ENCODE measurements around the gene ESYT2.

The ESYT2 gene

GRCh38 chr7:158760936-158761335 is 68.4 kb downstream of the ESYT2 start:
- no peak for DNase-seq

GRCh38 chr7:158760445-158760764 is 68.9 kb downstream of the ESYT2 start:
- no peak for DNase-seq

- DNase-seq = no peak
Observed at GRCh38 chr7:158759749-158760444, 69.4 kb downstream of the ESYT2 start.

DNA sequence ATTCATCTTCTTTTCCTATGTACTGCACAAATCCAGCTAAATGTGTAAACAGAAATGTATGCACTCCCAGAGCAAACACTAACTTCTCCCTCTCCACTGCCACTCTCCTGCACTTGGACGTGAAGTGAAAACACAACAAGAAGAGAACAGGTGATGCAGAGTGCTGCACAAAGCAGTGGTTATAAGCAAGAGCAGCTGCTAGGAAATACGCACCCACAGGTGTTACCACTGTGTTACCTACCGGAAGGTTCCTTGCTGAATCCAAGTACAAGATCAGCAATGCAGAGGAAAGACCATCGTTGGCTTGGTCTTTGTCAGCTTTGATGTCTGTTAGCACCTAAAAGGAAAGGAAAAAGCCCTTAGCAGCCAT is 70.1 kb downstream of the ESYT2 start:
- no peak for DNase-seq

DNA sequence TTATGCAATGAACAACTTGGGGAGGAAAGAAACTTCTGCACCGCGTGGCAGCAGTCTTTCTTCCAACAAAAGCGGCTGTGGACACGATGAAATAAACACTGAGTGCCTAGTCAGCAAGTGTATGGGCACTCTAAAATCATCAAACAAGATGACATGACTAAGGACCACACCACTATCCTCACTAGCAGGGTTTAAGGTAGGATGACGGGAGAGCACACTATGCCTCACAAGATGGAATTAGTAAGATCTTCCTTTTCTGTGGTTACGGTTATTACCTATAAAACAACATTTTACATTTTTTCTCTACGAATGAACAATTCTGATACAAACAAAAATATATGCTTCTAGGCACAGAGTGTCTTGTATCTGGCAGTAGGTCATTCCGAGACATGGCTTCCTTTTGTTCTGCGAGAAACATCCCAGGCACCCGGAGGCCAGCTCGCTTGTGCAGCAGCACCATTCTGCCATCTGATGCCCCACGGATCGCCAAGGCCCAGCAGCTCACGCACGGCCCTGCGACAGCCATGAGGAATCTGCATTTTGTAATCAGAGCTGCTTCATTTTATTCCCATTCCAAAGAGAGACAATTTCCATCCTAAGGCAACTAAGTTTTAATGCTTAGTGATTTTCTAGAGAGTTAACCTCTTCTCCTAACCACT is 70.6 kb downstream of the ESYT2 start:
- DNase-seq = no peak

GRCh38 chr7:158757404-158757989 is 71.8 kb downstream of the ESYT2 start:
- no peak for DNase-seq

- DNase-seq = no peak
Observed at GRCh38 chr7:158754746-158755444, 74.4 kb downstream of the ESYT2 start.

- DNase-seq = no peak
Observed at GRCh38 chr7:158753900-158754299, 75.4 kb downstream of the ESYT2 start.

DNA sequence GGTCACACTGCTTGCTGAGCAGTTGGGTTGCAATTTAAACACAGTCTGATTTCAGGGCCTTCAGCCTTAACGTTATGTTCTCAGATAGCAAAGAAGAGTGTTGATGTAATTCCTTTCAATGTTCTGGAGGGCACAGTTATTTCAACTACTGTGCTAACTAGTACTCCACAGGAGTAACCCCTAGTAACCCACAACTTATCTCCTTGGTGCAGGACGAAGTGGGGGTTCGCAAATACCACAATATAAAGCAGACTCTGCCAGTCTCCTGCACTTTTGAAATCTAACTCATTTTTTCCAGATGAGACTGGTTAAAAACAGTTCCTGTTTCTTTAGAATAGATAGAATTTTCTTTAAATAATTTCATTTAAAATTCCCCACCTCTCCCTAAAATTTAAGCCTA is 77.6 kb downstream of the ESYT2 start:
- DNase-seq = no peak

GRCh38 chr7:158751199-158751598 is 78.1 kb downstream of the ESYT2 start:
- DNase-seq = no peak

DNA sequence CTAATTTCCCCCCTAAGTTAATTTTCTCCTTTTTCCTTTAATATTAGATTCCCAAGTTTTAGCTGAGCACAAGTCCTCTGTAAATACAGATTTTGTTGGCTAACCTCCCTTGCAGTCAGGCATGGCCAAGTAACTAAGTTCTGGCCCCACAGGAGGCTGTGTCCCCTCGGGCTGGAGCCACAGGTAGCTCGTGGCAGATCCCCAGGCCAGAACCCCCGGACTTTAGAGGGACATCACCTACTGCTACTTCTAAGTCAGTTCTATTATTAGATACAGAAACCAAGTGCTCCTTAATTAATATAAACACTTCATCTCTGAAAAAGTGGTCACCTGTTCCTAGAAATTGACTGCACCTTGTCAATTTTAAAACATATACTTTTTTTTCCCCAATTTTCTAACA is 78.6 kb downstream of the ESYT2 start:
- no peak for DNase-seq

DNA sequence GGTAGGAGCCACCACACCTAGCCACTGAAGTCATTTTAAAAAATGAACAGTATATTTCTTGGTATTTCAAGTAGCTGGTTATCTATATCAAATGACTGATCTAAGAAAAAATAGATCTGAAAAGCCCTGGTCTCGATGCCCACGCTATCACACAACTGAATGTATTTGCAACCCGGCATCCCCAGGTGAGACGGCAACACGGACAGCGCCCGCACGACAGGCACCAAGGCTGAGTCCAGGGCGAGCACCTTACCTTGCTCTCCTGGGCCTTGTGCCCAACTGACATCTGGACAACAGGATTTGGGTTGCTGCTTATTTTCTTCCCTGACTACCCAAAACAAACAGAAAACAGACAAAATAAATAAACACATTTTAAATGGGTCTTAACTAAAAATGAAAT is 79.9 kb downstream of the ESYT2 start:
- DNase-seq = no peak

- DNase-seq = no peak
Observed at GRCh38 chr7:158748335-158748734, 81.0 kb downstream of the ESYT2 start.

GRCh38 chr7:158747408-158747807 is 81.9 kb downstream of the ESYT2 start:
- no peak for DNase-seq

- DNase-seq = no peak
Observed at GRCh38 chr7:158746957-158747356, 82.4 kb downstream of the ESYT2 start.

GRCh38 chr7:158745057-158745715 is 84.1 kb downstream of the ESYT2 start:
- no peak for DNase-seq

DNA sequence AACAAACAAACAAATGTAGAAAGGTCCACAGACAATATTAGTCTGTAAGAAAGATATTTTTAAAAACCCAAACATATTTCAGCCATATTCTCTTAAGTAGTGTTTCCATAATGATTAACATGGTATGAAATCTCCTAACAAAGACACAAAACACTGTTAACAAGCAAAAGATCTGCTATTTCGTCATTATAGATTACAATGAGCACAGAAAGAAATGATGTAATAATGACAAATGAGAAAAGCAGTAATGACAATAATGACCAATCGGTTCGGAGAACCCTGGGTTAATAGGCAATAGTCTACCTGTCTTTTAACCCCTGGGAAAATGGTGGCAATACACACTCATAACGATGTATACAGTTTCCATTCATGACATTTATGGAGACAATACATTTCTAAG is 85.2 kb downstream of the ESYT2 start:
- DNase-seq = no peak

DNA sequence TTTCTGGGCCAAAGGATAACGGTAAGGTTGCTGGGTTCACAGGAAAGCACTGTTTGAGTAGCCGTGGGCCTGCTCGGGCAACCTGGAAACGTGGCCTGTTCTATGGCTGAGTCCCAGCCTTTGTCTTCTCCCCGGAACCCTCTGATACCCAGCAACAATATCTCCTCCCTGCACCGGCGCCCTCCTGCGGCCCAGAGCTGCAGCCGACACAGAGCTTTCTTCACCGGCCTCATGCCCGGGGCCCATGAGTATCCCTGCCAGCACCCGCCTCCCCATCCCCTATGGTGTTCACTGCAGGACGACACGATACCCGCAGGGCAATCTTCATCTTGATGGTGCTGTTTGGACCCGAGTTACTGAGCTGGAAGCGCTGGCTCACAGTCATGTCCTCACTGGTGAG is 86.1 kb downstream of the ESYT2 start:
- no peak for DNase-seq

- DNase-seq = no peak
Observed at GRCh38 chr7:158742065-158742821, 87.1 kb downstream of the ESYT2 start.

DNA sequence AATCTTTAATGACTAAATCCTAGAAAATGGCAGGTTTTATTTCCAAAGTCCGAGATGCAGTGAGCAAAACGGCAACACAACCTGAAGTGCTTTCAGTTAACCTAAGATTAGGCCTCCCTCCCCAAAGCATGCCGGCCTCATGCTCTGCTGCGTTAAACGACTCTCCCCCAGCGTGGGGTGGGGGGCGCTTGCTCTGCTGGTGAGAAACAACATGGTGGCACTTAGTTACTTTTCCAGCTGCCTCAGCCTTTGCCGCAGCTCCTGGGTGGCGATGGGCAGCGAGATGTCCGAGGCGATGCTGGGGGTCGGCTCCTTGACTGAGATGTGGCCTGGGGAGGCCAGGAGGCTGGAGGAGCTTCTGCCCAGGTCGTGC is 88.0 kb downstream of the ESYT2 start:
- no peak for DNase-seq

DNA sequence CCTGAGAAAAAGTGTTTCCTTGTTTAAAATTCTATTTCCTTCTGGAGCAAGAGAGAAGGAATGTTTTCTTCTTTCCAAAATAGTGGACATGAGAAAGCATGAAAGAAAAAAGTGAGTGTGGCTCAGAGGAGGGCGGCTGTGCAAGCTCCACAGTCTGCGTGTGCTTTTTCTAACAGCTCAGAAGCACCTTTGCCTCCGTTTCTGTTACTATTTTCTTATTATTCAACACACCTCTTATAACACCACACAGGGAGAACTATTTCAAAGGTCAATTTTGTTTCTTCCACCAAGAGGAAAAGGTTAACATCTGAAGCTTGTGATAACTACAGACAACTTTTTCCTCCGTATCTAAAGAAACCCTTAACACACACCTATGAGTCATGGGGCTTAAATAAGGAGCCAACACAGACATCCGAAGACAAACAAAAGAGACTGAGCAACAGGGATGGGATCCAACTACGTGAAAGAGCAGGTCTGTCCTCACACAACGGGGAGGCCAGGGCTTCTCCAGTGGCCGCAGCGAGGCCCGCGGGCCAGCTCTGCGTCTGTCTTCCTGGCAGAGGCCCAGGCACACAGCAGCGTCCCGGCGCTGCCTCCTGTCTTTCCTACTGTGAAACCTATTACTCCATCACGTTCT is 88.5 kb downstream of the ESYT2 start:
- no peak for DNase-seq

DNA sequence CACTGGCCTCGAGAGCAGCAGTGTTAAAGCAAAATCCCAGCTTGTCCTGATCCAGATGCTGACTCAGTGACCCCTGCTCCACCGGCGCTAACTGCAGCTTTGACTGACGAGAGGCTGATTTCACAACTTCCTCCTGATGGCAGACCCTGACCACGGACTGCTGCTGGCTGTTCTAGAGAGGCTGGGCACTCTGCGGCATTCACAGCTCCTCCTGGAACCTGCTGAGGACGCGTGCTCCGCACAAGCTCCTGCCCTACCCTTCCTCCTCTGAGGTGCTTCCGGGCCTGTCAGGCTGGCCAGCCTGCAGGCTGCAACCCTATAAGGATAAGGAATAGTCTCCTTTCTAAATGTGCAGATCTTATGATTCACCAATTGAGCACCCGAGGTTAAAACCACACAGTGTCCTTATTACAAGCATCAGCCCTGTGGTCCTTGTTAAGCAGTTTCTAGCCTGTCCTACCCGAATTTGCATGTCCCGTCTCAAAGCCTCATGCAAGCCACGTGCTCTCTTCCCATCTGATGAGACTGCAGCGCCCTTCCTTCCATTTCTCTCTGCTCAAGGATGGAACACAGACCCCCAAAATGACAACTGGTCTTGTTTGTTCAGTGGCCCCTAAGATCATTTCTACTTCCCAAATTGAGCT is 89.2 kb downstream of the ESYT2 start:
- DNase-seq = no peak

Data from right hindlimb (tissue), 1 donor.